ENCODE data around the gene NDUFB10.

Gene NDUFB10

GRCh38 chr16:1998852-1999801 is 39.8 kb downstream of the NDUFB10 start:
- no peak for DNase-seq (ENCODE audit: extremely low read depth in 1 of 2, low read depth in 1 of 2)

- no peak for DNase-seq (ENCODE audit: extremely low read depth in 1 of 2, low read depth in 1 of 2)
These were observed 40.7 kb downstream of the NDUFB10 start for GRCh38 chr16:1999866-2000514.

DNA sequence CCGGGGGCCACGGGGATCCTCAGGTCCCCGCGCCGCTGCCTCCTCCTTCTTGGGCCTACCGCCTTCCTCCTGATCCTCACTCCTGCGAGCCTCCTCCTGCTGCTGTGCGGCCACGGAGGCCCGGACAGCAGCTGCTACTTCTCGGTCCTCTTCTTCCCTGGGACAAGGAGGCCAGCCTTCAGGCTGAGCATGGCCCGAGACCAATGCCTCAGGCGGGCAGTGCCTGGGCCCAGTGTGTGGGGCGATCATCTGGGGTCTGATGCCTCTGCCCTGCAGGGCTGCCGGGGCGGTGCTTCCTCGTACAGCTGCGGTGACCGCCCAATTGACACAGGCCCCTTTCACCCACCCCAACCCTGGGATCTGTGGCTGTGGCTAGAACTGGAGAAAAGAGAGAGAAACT is 41.7 kb downstream of the NDUFB10 start:
- no peak for DNase-seq (ENCODE audit: extremely low read depth in 1 of 2, low read depth in 1 of 2)

DNA sequence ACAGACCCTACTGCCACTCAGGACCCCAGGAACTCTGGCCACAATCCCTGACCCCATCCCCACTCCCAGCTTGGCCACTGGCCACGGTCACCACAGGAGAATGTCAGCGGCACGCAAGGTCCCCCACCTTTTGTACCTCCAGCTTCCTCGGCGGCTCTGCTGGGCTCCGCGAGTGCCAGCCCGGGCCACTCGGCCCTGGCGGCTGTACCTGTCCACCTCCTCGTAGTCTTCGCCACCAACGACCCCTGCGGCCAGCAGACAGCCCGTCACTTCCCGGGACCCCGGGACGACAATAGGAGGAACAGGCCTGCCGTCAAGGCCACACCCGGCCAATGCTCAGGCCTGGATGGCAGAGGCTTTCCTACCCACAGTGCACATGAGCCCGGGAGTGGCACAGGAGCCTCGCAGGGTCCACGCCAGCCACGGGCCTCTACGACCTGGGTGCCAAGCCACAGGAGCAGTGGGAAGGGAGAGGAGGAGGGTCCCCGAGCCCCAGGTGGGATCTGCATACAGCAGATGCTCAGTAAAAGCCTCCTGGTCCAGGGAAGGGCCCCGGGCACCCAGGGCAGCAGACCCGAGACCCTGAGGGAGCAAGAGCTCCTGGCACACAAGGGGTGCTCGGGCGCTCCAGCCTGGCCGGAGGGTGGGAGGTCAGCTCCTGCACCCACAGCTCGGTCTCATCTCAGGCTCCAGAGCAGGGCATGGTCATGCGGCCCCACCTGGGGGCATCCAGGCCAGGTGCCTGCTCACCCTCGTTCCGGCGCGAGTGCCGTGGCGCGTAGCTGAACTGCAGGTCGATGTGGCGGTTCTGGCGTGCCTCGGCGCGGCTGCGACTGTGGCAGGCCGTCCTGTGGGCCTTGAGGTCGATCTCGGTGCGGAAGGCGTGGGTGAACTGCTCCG is 42.4 kb downstream of the NDUFB10 start:
- DNase-seq (ENCODE audit: extremely low read depth in 1 of 2, low read depth in 1 of 2) = no peak

- no peak for DNase-seq (ENCODE audit: extremely low read depth in 1 of 2, low read depth in 1 of 2)
These were observed 43.3 kb downstream of the NDUFB10 start for GRCh38 chr16:2002406-2003230.

DNA sequence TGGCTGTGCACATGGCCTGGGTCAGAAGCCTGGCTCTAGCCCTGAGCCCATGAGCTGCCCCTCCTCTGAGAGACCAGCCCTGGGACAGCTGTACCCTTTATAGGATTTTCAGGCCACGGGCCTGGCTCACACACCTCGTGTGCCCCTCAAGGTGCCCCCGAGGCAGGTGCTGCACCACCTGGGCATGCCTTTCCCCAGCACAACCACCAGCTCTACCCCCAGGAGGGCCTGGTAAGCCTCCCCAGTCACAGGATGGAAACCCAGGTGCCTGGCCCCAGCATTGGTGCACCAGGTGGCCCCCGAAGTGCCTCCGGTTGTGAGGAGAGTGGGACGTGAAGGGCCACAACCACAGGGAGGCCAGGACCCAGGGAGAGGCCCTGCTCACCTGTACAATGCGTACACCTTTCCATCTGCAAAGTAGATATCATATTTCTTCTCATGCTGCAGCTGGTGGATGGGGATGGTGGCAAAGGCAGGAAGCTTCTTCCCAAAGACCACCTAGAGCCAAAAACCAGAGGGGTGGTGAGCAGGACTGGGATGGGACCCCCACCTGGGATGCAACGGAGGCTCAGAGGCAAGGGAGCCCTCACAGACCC is 44.0 kb downstream of the NDUFB10 start:
- DNase-seq (ENCODE audit: extremely low read depth in 1 of 2, low read depth in 1 of 2) = no peak

DNA sequence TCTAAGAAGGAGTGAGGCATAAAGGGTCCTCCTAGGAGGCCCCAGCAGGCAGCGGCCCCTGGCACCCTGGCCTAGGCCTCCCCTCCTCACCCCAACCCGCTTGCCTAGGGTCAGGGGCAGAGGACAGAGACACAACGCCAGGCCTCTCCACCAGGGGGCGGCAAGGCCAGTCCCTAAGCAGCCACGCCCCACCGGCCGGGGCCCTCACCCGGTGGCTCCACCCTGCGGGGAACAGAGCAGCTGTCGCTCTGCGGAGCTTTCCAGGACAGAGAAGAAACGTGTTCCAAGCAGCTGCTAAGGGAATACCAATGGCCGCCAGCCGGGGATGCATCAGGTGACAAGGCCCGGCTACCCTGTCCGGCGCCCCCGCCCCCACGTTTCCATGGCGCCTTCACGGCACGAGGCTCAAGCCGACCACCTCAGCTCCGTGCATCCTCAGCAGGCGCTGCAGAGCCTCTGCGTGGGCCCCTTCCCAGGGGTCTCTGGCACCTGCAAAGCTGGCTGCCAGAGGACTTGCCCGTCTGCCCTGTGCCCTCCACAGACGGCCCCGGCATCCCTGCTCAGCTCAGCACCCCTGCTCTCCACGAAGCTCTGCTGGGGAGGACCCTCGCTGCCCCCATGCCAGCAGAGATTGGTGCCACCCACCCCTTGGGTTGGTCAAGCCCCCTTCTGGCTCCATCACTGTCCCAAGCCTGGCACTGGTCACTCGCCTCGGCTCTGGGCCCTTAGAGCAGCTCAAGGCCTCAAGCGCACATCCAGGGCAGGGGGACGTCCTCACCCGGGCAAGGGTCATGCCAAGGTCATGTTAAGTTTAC is 44.7 kb downstream of the NDUFB10 start:
- DNase-seq (ENCODE audit: extremely low read depth in 1 of 2, low read depth in 1 of 2) = peak; percentile 68 to 75

GRCh38 chr16:2004795-2005517 is 45.6 kb downstream of the NDUFB10 start:
- no peak for DNase-seq (ENCODE audit: extremely low read depth in 1 of 2, low read depth in 1 of 2)

GRCh38 chr16:2005646-2006045 is 46.3 kb downstream of the NDUFB10 start:
- no peak for DNase-seq (ENCODE audit: extremely low read depth in 1 of 2, low read depth in 1 of 2)

DNA sequence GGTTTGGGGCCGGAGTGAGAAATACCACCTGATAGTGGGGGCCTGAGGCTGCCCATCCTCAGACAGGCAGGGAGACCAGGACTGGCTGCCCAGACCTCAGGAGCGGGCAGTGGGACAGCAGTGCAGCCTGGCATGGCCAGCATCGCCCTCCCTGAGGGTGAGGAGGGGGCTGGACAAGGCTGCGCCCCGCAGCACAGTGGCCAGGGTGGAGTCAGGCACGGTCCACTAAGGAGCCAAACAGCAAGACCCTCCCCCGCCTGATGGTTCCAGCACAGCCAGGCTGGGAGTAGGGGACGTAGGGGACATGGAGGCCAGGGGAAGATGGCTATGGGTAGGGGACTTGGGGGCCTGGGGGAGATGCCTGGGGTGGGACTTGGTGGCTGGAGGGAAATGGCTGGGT is 47.0 kb downstream of the NDUFB10 start:
- no peak for DNase-seq (ENCODE audit: extremely low read depth in 1 of 2, low read depth in 1 of 2)

DNA sequence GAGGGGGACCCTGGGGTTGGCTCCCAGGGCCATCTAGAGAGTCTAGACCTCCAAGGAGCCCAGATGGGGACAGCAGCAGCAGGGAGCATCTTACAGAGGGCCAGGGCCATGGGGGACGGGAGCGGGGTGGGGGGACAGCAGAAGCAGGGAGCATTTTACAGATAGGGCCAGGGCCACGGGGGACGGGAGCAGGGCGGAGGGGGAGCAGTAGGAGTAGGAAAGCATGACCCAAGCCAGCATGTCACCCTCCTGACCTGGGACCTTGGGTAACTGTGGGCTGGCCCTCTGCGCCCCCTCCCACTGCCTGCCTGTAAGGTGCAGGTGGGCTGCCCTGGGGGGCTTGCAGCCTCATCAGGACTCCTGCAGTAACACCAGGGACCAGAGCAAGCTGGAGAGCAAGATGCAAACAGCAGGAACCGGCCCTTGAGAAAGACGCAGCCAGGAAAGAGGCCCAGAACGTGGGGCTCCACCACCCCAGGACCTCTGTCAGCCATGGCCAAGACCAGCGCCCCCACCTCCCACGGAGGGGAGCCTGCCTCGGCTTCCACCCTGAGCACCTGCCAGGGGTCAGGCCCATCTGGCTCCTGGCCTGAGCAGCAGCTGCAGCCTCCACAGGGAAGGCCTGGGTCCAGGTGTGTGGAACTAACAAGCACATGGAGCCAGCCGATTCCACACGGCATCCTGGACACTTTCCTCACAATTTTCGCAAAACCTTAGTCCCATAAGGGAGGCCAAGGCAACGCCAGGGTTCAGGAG is 47.9 kb downstream of the NDUFB10 start:
- no peak for DNase-seq (ENCODE audit: extremely low read depth in 1 of 2, low read depth in 1 of 2)

GRCh38 chr16:2008009-2008526 is 48.7 kb downstream of the NDUFB10 start:
- no peak for DNase-seq (ENCODE audit: extremely low read depth in 1 of 2, low read depth in 1 of 2)

DNA sequence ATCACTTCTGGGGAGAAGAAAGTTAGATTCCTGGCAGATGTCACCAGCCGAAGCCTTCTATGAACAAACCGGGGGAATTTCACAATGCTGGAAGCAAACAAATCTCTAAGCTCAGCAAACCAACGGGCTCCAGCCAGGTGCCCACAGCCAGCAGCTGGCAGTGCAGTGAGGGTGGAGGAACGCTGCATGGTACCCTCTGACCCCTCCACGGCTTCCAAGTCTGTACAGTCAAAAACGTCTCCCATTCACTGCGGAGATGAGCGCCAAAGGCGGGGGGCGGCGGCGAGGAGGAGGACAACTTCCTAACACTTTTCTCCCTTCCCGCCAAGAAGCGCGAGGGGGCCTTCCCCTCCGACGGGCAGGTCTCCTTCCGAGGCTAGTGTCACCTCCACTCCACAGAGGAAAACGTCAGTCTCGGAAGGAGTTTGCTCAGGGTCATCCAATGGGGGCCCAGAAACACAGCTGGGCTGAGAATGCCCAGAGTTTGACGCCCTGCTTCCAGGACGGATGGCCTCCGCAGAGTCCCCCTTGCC is 49.4 kb downstream of the NDUFB10 start:
- DNase-seq (ENCODE audit: extremely low read depth in 1 of 2, low read depth in 1 of 2) = no peak

- DNase-seq (ENCODE audit: extremely low read depth in 1 of 2, low read depth in 1 of 2) = no peak
These were observed 49.9 kb downstream of the NDUFB10 start for GRCh38 chr16:2009164-2009711.

DNA sequence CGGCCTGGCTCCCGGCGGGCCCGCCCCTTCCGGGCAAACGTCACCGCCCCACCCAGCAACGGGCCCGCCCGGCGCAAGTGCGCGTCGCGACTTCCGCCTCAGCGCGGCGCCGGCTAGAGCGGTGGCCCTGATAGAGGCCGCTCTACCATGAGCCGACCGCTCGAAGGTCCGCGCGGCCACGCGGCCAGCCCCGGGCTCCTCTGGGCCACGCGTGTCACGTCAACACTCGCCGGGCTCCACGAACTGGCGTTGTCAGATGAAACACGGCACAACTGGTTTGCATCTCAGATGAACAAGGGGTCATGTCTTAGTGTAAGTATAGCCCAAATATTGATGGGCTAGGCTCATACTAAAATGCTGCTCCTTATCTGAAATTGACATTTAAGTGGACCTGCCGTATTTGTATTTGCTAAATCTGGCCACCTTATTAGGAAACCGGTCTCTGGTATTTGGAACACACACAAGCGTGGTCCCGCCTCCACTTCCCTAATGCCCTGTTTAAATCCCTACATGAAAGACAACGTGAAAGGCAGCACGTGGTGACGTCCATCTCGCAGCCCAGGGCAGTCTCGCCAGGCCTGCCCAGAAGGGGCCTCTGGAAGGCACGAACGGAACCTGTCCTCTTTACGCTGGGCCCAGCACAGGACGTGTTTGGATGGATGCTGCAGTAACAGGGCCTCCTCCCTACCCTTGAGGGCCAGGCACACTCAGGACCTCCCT is 50.6 kb downstream of the NDUFB10 start, which contains the start of gene ZNF598:
TSS of gene ZNF598 (minus strand) at position 31 of the 720 bp plus-strand sequence.
- DNase-seq (ENCODE audit: extremely low read depth in 1 of 2, low read depth in 1 of 2) = peak; percentile 32 to 73

Measured in activated CD8-positive, alpha-beta memory T cell treated with anti-CD3 and anti-CD28 coated beads for 1 hour (primary cell).